OCI-LY3 (cell line): ENCODE results near the gene KRT85.

Source experiments
- CTCF ChIP-seq: fragments of 200-600, 300-600 bp; sonication (generic); IDR thresholded peaks from 2 replicates; pipeline ENCODE4 v1.5.1; 2014; ENCODE audit warnings: antibody characterized with exemption, low read length, low read depth
- EZH2phosphoT487 ChIP-seq: fragments of 200-600 bp; shearing (Covaris generic); IDR thresholded peaks from 2 replicates; pipeline ENCODE4 v1.6.1; 2018; ENCODE audit warnings: antibody characterized with exemption, mixed run types, low read depth

- no peak for TF ChIP-seq CTCF
- no peak for TF ChIP-seq EZH2phosphoT487
These were observed 56.0 kb downstream of the KRT85 start for GRCh38 chr12:52311285-52311648.
